ENCODE results near the gene NTRK2. TPM values are rescaled to one million over a fixed set of nuclear protein-coding genes. Genes with fewer than 3 reads are reported as not detected.

The NTRK2 gene
- total and polyA plus RNA-seq, 10 of the 15 experiments (the other 5 are each of a cell fraction or from before 2014, with no cell fraction given): 0.42 to 4.6 (median 0.65) TPM

DNA sequence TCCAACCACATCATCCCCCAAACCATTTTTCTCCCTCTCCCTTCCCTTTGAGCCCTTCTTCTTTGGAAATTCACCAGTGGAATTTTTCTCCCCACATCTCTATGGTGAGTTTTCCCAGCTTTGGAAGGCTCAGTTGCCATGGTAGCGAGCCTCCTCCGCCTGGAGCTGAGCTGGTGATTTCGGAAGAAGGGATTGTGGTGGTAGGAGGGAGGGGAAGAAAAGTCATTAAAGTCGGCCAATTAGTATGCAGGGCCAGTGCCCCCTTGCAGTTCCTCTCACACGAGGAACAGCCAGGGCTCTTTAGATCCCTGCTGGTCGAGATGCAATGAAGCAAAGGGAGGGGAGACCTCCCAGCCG, 322.0 kb downstream of the NTRK2 start (continued):
- TF ChIP-seq ZZZ3 (IDR thresholded peaks at IDR 0.05; ENCODE audit: control insufficient read depth, insufficient read length, low read depth): no peak
- TF ChIP-seq EP300 (IDR thresholded peaks at IDR 0.05; ENCODE audit: borderline replicate concordance in 1 of 2, control insufficient read depth in 1 of 2, low read depth in 2 of 2, low read length in 2 of 2): no peak

DNA sequence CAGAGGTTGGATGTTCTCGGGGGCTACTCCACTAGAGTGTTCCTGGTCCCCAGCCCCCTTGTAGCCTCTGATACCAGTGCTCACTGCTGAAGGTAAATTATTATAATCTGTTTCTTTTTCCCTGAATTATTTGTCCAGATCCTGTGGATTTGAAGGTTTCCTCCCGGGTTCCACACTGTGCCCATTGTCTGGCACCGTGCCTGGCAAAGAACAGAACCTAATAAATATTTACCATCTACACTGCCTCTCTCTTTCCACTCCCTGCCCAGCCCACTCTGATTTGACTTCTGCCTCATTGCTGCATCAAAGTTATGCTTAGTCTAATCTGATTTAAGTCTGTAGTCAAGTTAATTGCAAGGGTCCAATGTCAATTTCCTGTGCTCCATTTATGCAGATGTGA, 322.9 kb downstream of the NTRK2 start:
- no peak for FAIRE-seq
- Histone ChIP-seq H3K36me3 (ENCODE audit: control insufficient read depth in 2 of 2, insufficient read depth in 2 of 2, low read length in 1 of 2) (no peaks in the 10 kb centered on the region), H3K9ac (ENCODE audit: control insufficient read depth, insufficient read depth, low read length) (no peak overlapping the region), H4K20me1 (ENCODE audit: control insufficient read depth, insufficient read depth) (no peaks in the 10 kb centered on the region; the same call in 1 of the 2 replicates), H3K4me3 (no peak overlapping the region), H3K27me3 (replicated peaks in 1 of 2; ENCODE audit: control insufficient read depth in 2 of 2, insufficient read depth in 2 of 2, low read length in 1 of 2) (no peaks in the 10 kb centered on the region; a peak in 2 of 4 replicates), H3K27ac (ENCODE audit: control insufficient read depth, insufficient read depth) (no peak overlapping the region), H3K79me2 (ENCODE audit: control insufficient read depth, insufficient read depth, low read length) (no peaks in the 10 kb centered on the region), H3K9me3 (replicated peaks; ENCODE audit: control insufficient read depth, insufficient read depth, low read length) (no peaks in the 10 kb centered on the region), H2AFZ (ENCODE audit: control insufficient read depth, low read depth, low read length) (no peak overlapping the region), H3K4me2 (ENCODE audit: control insufficient read depth, insufficient read depth) (no peak overlapping the region), H3K4me1 (ENCODE audit: control insufficient read depth, insufficient read depth, low read length) (no peaks in the 10 kb centered on the region)
- in situ Hi-C loops (cut with MboI): no loop called here
- intact Hi-C loops (cut with micrococcal nuclease; ENCODE audit: unreplicated experiment): no loop called here
- CTCF ChIA-PET: no interaction called here
- POLR2A ChIA-PET: no interaction called here
- SMC1A ChIA-PET (ENCODE audit: uncharacterized antibody, unreplicated experiment): no interaction called here
- RAD21 ChIA-PET (ENCODE audit: unreplicated experiment): no interaction called here
- WGBS (ENCODE audit: insufficient coverage, insufficient replicate concordance, low lambda C conversion rate, missing lambda C conversion rate): 20% methylated on average over 3 of the region's 3 CpGs
- no peak for ATAC-seq
- no TSS peak for BruUV-seq (replicated peaks)
- DNase-seq (ENCODE audit: low read depth, low spot score): no peak
- TF ChIP-seq BCL11A (IDR thresholded peaks at IDR 0.05; ENCODE audit: low read depth, low read length) (no peak), ZNF207 (IDR thresholded peaks at IDR 0.05; ENCODE audit: borderline replicate concordance) (no peak), BRCA1 (IDR thresholded peaks at IDR 0.05; ENCODE audit: low read depth, low read length) (no peak), CHD4 (IDR thresholded peaks at IDR 0.05) (no peak), CREM (IDR thresholded peaks at IDR 0.05; ENCODE audit: low read depth) (no peak), ZBED1 (IDR thresholded peaks at IDR 0.05; ENCODE audit: borderline replicate concordance) (no peak)
- TF ChIP-seq, protein P1, sequence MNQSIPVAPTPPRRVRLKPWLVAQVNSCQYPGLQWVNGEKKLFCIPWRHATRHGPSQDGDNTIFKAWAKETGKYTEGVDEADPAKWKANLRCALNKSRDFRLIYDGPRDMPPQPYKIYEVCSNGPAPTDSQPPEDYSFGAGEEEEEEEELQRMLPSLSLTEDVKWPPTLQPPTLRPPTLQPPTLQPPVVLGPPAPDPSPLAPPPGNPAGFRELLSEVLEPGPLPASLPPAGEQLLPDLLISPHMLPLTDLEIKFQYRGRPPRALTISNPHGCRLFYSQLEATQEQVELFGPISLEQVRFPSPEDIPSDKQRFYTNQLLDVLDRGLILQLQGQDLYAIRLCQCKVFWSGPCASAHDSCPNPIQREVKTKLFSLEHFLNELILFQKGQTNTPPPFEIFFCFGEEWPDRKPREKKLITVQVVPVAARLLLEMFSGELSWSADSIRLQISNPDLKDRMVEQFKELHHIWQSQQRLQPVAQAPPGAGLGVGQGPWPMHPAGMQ (IDR thresholded peaks at IDR 0.05; ENCODE audit: borderline replicate concordance): no peak
- TF ChIP-seq, protein P2, sequence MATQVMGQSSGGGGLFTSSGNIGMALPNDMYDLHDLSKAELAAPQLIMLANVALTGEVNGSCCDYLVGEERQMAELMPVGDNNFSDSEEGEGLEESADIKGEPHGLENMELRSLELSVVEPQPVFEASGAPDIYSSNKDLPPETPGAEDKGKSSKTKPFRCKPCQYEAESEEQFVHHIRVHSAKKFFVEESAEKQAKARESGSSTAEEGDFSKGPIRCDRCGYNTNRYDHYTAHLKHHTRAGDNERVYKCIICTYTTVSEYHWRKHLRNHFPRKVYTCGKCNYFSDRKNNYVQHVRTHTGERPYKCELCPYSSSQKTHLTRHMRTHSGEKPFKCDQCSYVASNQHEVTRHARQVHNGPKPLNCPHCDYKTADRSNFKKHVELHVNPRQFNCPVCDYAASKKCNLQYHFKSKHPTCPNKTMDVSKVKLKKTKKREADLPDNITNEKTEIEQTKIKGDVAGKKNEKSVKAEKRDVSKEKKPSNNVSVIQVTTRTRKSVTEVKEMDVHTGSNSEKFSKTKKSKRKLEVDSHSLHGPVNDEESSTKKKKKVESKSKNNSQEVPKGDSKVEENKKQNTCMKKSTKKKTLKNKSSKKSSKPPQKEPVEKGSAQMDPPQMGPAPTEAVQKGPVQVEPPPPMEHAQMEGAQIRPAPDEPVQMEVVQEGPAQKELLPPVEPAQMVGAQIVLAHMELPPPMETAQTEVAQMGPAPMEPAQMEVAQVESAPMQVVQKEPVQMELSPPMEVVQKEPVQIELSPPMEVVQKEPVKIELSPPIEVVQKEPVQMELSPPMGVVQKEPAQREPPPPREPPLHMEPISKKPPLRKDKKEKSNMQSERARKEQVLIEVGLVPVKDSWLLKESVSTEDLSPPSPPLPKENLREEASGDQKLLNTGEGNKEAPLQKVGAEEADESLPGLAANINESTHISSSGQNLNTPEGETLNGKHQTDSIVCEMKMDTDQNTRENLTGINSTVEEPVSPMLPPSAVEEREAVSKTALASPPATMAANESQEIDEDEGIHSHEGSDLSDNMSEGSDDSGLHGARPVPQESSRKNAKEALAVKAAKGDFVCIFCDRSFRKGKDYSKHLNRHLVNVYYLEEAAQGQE (IDR thresholded peaks at IDR 0.05; ENCODE audit: low read depth, low read length): no peak
- TF ChIP-seq, protein P3, sequence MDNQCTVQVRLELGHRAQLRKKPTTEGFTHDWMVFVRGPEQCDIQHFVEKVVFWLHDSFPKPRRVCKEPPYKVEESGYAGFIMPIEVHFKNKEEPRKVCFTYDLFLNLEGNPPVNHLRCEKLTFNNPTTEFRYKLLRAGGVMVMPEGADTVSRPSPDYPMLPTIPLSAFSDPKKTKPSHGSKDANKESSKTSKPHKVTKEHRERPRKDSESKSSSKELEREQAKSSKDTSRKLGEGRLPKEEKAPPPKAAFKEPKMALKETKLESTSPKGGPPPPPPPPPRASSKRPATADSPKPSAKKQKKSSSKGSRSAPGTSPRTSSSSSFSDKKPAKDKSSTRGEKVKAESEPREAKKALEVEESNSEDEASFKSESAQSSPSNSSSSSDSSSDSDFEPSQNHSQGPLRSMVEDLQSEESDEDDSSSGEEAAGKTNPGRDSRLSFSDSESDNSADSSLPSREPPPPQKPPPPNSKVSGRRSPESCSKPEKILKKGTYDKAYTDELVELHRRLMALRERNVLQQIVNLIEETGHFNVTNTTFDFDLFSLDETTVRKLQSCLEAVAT (IDR thresholded peaks at IDR 0.05): no peak
- TF ChIP-seq, protein P4, sequence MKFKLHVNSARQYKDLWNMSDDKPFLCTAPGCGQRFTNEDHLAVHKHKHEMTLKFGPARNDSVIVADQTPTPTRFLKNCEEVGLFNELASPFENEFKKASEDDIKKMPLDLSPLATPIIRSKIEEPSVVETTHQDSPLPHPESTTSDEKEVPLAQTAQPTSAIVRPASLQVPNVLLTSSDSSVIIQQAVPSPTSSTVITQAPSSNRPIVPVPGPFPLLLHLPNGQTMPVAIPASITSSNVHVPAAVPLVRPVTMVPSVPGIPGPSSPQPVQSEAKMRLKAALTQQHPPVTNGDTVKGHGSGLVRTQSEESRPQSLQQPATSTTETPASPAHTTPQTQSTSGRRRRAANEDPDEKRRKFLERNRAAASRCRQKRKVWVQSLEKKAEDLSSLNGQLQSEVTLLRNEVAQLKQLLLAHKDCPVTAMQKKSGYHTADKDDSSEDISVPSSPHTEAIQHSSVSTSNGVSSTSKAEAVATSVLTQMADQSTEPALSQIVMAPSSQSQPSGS (IDR thresholded peaks at IDR 0.05; ENCODE audit: low read length): no peak
